WERI-Rb-1 (cell line): ENCODE results near the gene NRIP3.

Experiments used
- DNase-seq: peaks from one replicate; pipeline ENCODE4 v3.0.0-alpha.2; 2020
- H3K27ac ChIP-seq: fragments of 250-450 bp; sonication (Bioruptor Pico); 2 replicates; pipeline ENCODE4 v1.5.1; 2020; ENCODE audit warnings: mild to moderate bottlenecking, moderate library complexity
- H3K27me3 ChIP-seq: fragments of 250-450 bp; sonication (Bioruptor Pico); 2 replicates; pipeline ENCODE4 v1.5.1; 2021; ENCODE audit warnings: mild to moderate bottlenecking, low read depth, moderate library complexity; ENCODE audit not compliant: insufficient read depth, severe bottlenecking
- H3K36me3 ChIP-seq: fragments of 250-450 bp; sonication (Bioruptor Pico); 2 replicates; pipeline ENCODE4 v1.5.1; 2020; ENCODE audit warnings: mild to moderate bottlenecking, moderate library complexity
- H3K4me3 ChIP-seq: 2 replicates; pipeline ENCODE4 v1.5.1; 2011; ENCODE audit warnings: low read depth, mild to moderate bottlenecking, control low read depth, low read length
- H3K9me3 ChIP-seq: fragments of 250-450 bp; sonication (Bioruptor Pico); 2 replicates; pipeline ENCODE4 v1.5.1; 2021; ENCODE audit warnings: mild to moderate bottlenecking, moderate library complexity; ENCODE audit not compliant: severe bottlenecking
- TF ChIP-seq, protein P1 (sequence below): IDR thresholded peaks from 2 replicates; pipeline ENCODE4 v1.5.1; 2011; ENCODE audit warnings: low read depth, mild to moderate bottlenecking, control low read depth, inconsistent platforms, low read length

NRIP3 gene

GRCh38 chr11:9041747-9042146, 37.9 kb upstream of the NRIP3 start:
- H3K9me3 ChIP-seq, result no peaks in the 10 kb centered on the region
- H3K27me3 ChIP-seq, result no peaks in the 10 kb centered on the region
- DNase-seq, result no peak
- H3K36me3 ChIP-seq, result no peaks in the 10 kb centered on the region
- H3K4me3 ChIP-seq, result no peak overlapping the region
- TF ChIP-seq, protein P1, sequence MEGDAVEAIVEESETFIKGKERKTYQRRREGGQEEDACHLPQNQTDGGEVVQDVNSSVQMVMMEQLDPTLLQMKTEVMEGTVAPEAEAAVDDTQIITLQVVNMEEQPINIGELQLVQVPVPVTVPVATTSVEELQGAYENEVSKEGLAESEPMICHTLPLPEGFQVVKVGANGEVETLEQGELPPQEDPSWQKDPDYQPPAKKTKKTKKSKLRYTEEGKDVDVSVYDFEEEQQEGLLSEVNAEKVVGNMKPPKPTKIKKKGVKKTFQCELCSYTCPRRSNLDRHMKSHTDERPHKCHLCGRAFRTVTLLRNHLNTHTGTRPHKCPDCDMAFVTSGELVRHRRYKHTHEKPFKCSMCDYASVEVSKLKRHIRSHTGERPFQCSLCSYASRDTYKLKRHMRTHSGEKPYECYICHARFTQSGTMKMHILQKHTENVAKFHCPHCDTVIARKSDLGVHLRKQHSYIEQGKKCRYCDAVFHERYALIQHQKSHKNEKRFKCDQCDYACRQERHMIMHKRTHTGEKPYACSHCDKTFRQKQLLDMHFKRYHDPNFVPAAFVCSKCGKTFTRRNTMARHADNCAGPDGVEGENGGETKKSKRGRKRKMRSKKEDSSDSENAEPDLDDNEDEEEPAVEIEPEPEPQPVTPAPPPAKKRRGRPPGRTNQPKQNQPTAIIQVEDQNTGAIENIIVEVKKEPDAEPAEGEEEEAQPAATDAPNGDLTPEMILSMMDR, result no peak
- H3K27ac ChIP-seq, result no peak overlapping the region

- DNase-seq, result no peak
- TF ChIP-seq, protein P1, result no peak
These were observed 36.6 kb upstream of the NRIP3 start for GRCh38 chr11:9040410-9040809.

GRCh38 chr11:9039863-9040262, 36.1 kb upstream of the NRIP3 start:
- Histone ChIP-seq H3K27ac (no peak overlapping the region), H3K27me3 (no peaks in the 10 kb centered on the region), H3K9me3 (no peaks in the 10 kb centered on the region), H3K36me3 (no peaks in the 10 kb centered on the region), H3K4me3 (no peak overlapping the region)
- DNase-seq, result no peak
- TF ChIP-seq, protein P1, result no peak

More at GRCh38 chr11:9040410-9040809, 36.6 kb upstream of the NRIP3 start:
- Histone ChIP-seq H3K27ac (no peak overlapping the region), H3K4me3 (no peak overlapping the region), H3K27me3 (no peaks in the 10 kb centered on the region), H3K36me3 (no peaks in the 10 kb centered on the region), H3K9me3 (no peaks in the 10 kb centered on the region)

- Histone ChIP-seq H3K36me3 (no peaks in the 10 kb centered on the region), H3K27me3 (no peaks in the 10 kb centered on the region), H3K4me3 (no peak overlapping the region), H3K9me3 (no peaks in the 10 kb centered on the region), H3K27ac (no peak overlapping the region)
- DNase-seq, result no peak
- TF ChIP-seq, protein P1, result no peak
These were observed 35.4 kb upstream of the NRIP3 start for GRCh38 chr11:9039198-9039597.

DNA sequence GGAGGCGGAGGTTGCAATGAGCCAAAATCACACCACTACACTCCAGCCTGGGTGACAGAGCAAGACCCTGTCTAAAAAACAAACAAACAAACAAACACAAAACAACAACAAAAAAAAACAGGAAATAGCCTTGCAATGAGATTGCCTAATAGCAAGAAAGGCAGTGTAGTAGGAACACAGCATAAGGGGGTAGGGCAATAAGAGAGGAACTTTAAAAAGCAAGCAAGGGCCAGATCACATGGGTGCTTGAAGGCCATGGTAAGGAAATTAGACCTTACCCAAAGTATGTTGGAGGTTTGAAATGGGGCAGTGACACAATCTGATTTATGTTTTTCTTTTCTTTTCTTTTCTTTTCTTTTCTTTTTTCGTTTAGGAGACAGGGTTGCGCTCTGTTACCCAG, 34.7 kb upstream of the NRIP3 start:
- Histone ChIP-seq H3K9me3 (no peaks in the 10 kb centered on the region), H3K36me3 (no peaks in the 10 kb centered on the region), H3K4me3 (no peak overlapping the region), H3K27me3 (no peaks in the 10 kb centered on the region), H3K27ac (no peak overlapping the region)
- TF ChIP-seq, protein P1, result no peak
- DNase-seq, result no peak

DNA sequence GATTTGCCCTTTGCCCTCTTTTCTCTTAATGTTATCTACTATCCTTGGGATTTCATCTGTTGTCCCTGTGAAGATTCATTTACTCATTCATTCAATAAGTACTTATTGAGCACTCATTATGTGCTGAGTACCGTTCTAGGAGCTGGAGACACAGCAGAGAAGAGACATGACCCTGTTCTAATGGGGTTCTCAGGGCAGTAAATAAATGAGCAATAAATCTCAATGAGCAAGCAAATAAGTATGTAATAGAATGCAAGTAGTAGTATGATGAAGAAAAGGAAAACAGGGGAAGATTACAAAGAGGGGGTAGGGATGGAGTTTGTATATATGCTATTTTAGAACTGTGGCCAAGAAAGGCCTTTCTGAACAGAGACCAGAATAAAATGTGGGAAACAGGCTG, 34.2 kb upstream of the NRIP3 start:
- no peaks in the 10 kb centered on the region for H3K27me3 ChIP-seq
- no peak overlapping the region for H3K4me3 ChIP-seq
- no peaks in the 10 kb centered on the region for H3K36me3 ChIP-seq
- H3K9me3 ChIP-seq, result no peaks in the 10 kb centered on the region
- no peak overlapping the region for H3K27ac ChIP-seq
- TF ChIP-seq, protein P1, result no peak
- DNase-seq, result no peak
